ENCODE data around the gene RPTOR. TPM values are rescaled to one million over a fixed set of nuclear protein-coding genes. Genes with fewer than 3 reads are reported as not detected.

The RPTOR gene
- total and polyA plus RNA-seq, 10 of the 15 experiments (the other 5 are each of a cell fraction or from before 2014, with no cell fraction given) = 0.18 to 32.1 (median 7.8) TPM

GRCh38 chr17:80544655-80545498 lies at the start of gene RPTOR (continued):
- TF ChIP-seq POU2F2 (IDR thresholded peaks at IDR 0.05; ENCODE audit: borderline replicate concordance, low read depth, low read length) (peak; percentile 61; the same call in 1 of the 3 replicates), SREBF2 (IDR thresholded peaks at IDR 0.05; ENCODE audit: low read length) (no peak), SMAD1 (IDR thresholded peaks at IDR 0.05; ENCODE audit: low read depth, partially characterized antibody) (no peak), NRF1 (conservative IDR thresholded peaks at IDR 0.05; ENCODE audit: low read depth, low read length) (no peak), HDAC2 (IDR thresholded peaks at IDR 0.05) (peak; percentile 84; the same call in 1 of the 2 replicates), E2F8 (IDR thresholded peaks at IDR 0.05; ENCODE audit: low read depth, partially characterized antibody) (no peak), CBX5 (IDR thresholded peaks at IDR 0.05; ENCODE audit: low read depth) (0 out of 2 replicates have a peak, but pooled peaks have one; percentile 58), GATAD2B (conservative IDR thresholded peaks at IDR 0.05; ENCODE audit: low read depth) (no peak), PAX5 (IDR thresholded peaks at IDR 0.05; ENCODE audit: borderline replicate concordance, low read depth, low read length) (no peak), PKNOX1 (IDR thresholded peaks at IDR 0.05) (no peak), TCF12 (IDR thresholded peaks at IDR 0.05; ENCODE audit: low read depth, low read length) (peak; percentile 71; the same call in 1 of the 2 replicates), USF1 (IDR thresholded peaks at IDR 0.05; ENCODE audit: borderline replicate concordance, extremely low read length, insufficient read depth, low read depth, low read length) (no peak), ZNF622 (IDR thresholded peaks at IDR 0.05) (no peak), CHD1 (IDR thresholded peaks at IDR 0.05; ENCODE audit: low read depth, low read length) (no peak), CBX3 (IDR thresholded peaks at IDR 0.05; ENCODE audit: borderline replicate concordance, low read depth) (no peak)
